GM04504 (cell line): ENCODE results near the gene NMRK1.

Experiments used
- DNase-seq: peaks from one replicate; pipeline ENCODE4 v3.0.0-alpha.2; 2012; ENCODE audit warnings: low read depth

NMRK1 gene

GRCh38 chr9:75101004-75101588 lies 13.1 kb upstream of the NMRK1 start:
- no peak for DNase-seq

- no peak for DNase-seq
These were observed 8.8 kb upstream of the NMRK1 start for GRCh38 chr9:75096796-75097195.

GRCh38 chr9:75092766-75093165 lies 4.8 kb upstream of the NMRK1 start:
- DNase-seq = no peak

- DNase-seq = no peak
These were observed 2.6 kb upstream of the NMRK1 start for GRCh38 chr9:75090579-75090978.

GRCh38 chr9:75089373-75089766 lies 1.4 kb upstream of the NMRK1 start:
- no peak for DNase-seq

GRCh38 chr9:75088646-75089372 lies 854 bp upstream of the NMRK1 start:
- DNase-seq = no peak

GRCh38 chr9:75087289-75087823 lies 599 bp downstream of the NMRK1 start:
- DNase-seq = no peak

GRCh38 chr9:75086541-75087288 lies 1.2 kb downstream of the NMRK1 start:
- no peak for DNase-seq

GRCh38 chr9:75085640-75086039 lies 2.3 kb downstream of the NMRK1 start:
- no peak for DNase-seq

- DNase-seq = no peak
These were observed 3.8 kb downstream of the NMRK1 start for GRCh38 chr9:75084081-75084672.

- no peak for DNase-seq
These were observed 4.6 kb downstream of the NMRK1 start for GRCh38 chr9:75083188-75083970.

GRCh38 chr9:75081632-75082031 lies 6.3 kb downstream of the NMRK1 start:
- DNase-seq = no peak

- no peak for DNase-seq
These were observed 15.1 kb downstream of the NMRK1 start for GRCh38 chr9:75072895-75073294.

GRCh38 chr9:75071530-75072122 lies 16.3 kb downstream of the NMRK1 start:
- DNase-seq = no peak

- DNase-seq = no peak
These were observed 18.8 kb downstream of the NMRK1 start for GRCh38 chr9:75069171-75069570.

GRCh38 chr9:75067894-75068293 lies 20.1 kb downstream of the NMRK1 start:
- DNase-seq = no peak

- DNase-seq = no peak
These were observed 22.4 kb downstream of the NMRK1 start for GRCh38 chr9:75065510-75065909.

- DNase-seq = no peak
These were observed 23.5 kb downstream of the NMRK1 start for GRCh38 chr9:75064307-75065025.

GRCh38 chr9:75063556-75064305 lies 24.2 kb downstream of the NMRK1 start:
- DNase-seq = no peak

- DNase-seq = no peak
These were observed 26.8 kb downstream of the NMRK1 start for GRCh38 chr9:75061169-75061568.
